Inflammatory macrophage treated with lipopolysaccharide for 1 hour (primary cell): ENCODE measurements around the gene RRM1.
A peak's percentile ranks its signal among the peaks of the same experiment; 100 is the strongest.
"Not testable (repeated sequence)": the region's sequence is repeated elsewhere in the genome, so short reads cannot be mapped to it uniquely, and the experiment has no call there.

Experiments used
- DNase-seq, 2 donors: peaks; one replicate each; pipeline ENCODE4 v3.0.0-alpha.2; 2020 to 2022

Gene RRM1

GRCh38 chr11:4094348-4095291, at the start of gene RRM1:
Gene RRM1, plus strand, starts transcription at chr11:4094799. Its CDS starts 214 bp downstream, at chr11:4095013.
- peak; percentile 94 to 98 for DNase-seq

- DNase-seq, result no peak
Measured at GRCh38 chr11:4044976-4045646, 49.5 kb upstream of the RRM1 start.

GRCh38 chr11:4048340-4048739, 46.3 kb upstream of the RRM1 start:
- DNase-seq, result peak; percentile 18 to 30

GRCh38 chr11:4049006-4049405, 45.6 kb upstream of the RRM1 start:
- DNase-seq, result peak; percentile 88 to 89

GRCh38 chr11:4050138-4050537, 44.5 kb upstream of the RRM1 start:
- peak in 1 of 2 donors; percentile 25 for DNase-seq

GRCh38 chr11:4053200-4053599, 41.4 kb upstream of the RRM1 start:
- DNase-seq, result not testable (repeated sequence)

GRCh38 chr11:4054643-4055042, 40.0 kb upstream of the RRM1 start:
- no peak for DNase-seq

- DNase-seq, result no peak
Measured at GRCh38 chr11:4059424-4059823, 35.2 kb upstream of the RRM1 start.

- DNase-seq, result no peak
Measured at GRCh38 chr11:4060182-4060923, 34.2 kb upstream of the RRM1 start.

- DNase-seq, result no peak
Measured at GRCh38 chr11:4061700-4062099, 32.9 kb upstream of the RRM1 start.

- DNase-seq, result no peak
Measured at GRCh38 chr11:4063348-4063747, 31.3 kb upstream of the RRM1 start.

- DNase-seq, result no peak
Measured at GRCh38 chr11:4064278-4064955, 30.2 kb upstream of the RRM1 start.

GRCh38 chr11:4065086-4065485, 29.5 kb upstream of the RRM1 start:
- no peak for DNase-seq

- no peak for DNase-seq
Measured at GRCh38 chr11:4065601-4066377, 28.8 kb upstream of the RRM1 start.

- peak; percentile 46 to 75 for DNase-seq
Measured at GRCh38 chr11:4066910-4067309, 27.7 kb upstream of the RRM1 start.

- DNase-seq, result peak; percentile 15 to 29
Measured at GRCh38 chr11:4068962-4069361, 25.6 kb upstream of the RRM1 start.

GRCh38 chr11:4071325-4071724, 23.3 kb upstream of the RRM1 start:
- DNase-seq, result no peak

GRCh38 chr11:4071914-4072313, 22.7 kb upstream of the RRM1 start:
- no peak for DNase-seq

- DNase-seq, result peak; percentile 62 to 89
Measured at GRCh38 chr11:4072668-4073285, 21.8 kb upstream of the RRM1 start.

GRCh38 chr11:4074266-4074665, 20.3 kb upstream of the RRM1 start:
- no peak for DNase-seq

GRCh38 chr11:4076774-4077173, 17.8 kb upstream of the RRM1 start:
- DNase-seq, result no peak
